Hematopoietic multipotent progenitor cell treated with erythropoietin and hydrocortisone succinate and interleukin-3 and kit ligand, for 6 days (in vitro differentiated cells): ENCODE measurements around the gene OPA3.

Source experiments
- DNase-seq: peaks from one replicate; pipeline ENCODE4 v3.0.0-alpha.2; 2015

OPA3 gene

GRCh38 chr19:45500918-45501729 lies 83.5 kb downstream of the OPA3 start:
- no peak for DNase-seq

GRCh38 chr19:45499196-45500180 lies 85.1 kb downstream of the OPA3 start:
- DNase-seq, result peak; percentile 77

DNA sequence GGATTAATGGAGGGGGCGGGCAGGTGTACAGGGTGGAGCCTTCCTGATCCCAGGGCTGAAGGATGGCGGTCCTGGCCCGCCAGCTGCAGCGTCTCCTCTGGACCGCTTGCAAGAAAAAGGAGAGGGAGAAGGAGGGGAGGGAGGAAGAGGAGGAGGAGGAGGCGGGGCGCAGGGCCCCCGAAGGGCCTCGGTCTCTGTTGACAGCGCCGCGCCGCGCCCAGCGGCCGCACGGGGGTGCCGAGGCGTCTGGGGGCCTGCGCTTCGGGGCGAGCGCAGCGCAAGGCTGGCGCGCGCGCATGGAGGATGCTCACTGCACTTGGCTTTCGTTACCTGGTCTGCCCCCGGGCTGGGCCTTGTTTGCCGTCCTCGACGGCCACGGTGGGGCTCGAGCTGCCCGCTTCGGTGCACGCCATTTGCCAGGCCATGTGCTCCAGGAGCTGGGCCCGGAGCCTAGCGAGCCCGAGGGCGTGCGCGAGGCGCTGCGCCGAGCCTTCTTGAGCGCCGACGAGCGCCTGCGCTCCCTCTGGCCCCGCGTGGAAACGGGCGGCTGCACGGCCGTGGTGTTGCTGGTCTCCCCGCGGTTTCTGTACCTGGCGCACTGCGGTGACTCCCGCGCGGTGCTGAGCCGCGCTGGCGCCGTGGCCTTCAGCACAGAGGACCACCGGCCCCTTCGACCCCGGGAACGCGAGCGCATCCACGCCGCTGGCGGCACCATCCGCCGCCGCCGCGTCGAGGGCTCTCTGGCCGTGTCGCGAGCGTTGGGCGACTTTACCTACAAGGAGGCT lies 86.0 kb downstream of the OPA3 start, which contains the start of gene PPM1N:
TSS of gene PPM1N (plus strand) at position 33 of the 785 bp plus-strand sequence. CDS start at position 63, 30 bp downstream.
- peak; percentile 80 for DNase-seq

GRCh38 chr19:45497791-45498190 lies 86.8 kb downstream of the OPA3 start:
- no peak for DNase-seq

GRCh38 chr19:45496349-45496953 lies 88.2 kb downstream of the OPA3 start:
- peak; percentile 52 for DNase-seq

DNA sequence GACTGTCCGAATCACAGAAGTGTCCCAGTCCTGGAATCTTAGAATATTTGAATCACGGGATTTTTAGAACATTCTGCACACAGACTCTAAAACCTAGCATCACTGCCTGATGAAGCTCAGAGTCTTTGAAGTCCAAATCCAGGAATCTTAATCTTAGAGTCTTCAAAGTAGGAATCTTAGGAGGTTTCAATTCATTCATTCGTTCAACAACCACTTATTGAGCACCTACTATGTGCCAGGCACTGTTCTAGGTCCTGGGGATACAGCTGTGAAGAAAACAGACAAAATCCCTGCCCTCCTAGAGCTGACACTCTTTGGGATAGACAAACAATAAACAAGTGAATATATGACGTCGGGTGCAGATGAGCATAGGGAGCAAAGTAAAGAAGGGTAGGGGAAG lies 89.4 kb downstream of the OPA3 start:
- no peak for DNase-seq

DNA sequence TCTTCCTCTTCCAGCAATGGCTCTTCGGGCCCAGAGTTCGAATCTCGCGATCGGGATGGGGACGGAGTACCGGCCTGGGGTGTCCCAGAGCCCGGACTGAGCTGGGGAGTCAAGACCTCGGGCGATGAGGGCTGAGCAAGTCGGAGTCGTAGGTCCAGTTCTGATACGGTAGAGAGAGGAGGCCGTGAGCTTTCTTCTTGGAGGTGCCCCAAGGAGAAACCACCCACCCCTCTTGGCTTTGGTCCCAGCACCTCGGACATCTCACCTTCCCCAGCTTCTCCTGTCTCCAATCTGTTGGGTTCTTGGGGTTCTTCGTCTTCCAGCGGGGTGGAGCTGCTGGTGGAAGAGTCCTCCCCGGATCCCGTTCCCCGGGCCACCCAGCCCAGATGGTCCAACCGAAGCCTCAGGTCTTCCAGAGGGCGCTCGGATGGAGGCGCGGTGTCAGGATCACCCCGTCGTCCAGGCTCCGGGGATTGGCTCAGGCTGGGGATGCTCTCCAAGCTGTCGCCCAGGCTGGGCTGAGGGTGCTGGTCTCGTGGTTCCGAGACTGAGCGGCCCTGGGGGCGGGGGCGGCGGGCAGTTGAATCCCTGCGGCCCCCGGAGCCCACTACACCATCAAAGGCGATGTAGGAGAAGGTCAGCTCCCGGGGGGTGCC lies 90.2 kb downstream of the OPA3 start:
- DNase-seq, result no peak

GRCh38 chr19:45492627-45493470 lies 91.8 kb downstream of the OPA3 start:
- peak; percentile 74 for DNase-seq

- no peak for DNase-seq
Observed at GRCh38 chr19:45492137-45492626, 92.4 kb downstream of the OPA3 start.

GRCh38 chr19:45489216-45489855 lies 95.3 kb downstream of the OPA3 start:
- DNase-seq, result no peak

DNA sequence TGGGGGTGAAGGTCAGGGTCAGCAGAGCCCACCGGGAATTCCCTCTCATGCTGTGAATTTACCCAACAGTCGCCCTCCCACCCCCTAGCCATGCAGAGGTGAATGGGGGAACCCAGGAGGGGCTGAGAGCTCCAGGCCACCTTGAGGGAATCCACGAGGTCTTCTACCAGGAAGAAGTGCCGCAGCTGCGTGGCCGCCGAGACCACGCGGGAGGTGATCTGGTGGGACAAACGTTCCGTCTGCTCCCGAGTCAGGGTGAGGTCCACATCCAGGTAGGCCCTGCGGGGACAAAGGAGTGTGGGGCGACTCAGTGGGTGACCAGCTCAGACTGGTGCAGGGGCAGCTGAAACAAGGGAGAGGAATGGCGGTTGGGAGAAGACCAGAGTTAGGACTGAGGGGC lies 95.9 kb downstream of the OPA3 start:
- DNase-seq, result no peak

GRCh38 chr19:45485305-45486077 lies 99.1 kb downstream of the OPA3 start:
- DNase-seq, result peak; percentile 98

DNA sequence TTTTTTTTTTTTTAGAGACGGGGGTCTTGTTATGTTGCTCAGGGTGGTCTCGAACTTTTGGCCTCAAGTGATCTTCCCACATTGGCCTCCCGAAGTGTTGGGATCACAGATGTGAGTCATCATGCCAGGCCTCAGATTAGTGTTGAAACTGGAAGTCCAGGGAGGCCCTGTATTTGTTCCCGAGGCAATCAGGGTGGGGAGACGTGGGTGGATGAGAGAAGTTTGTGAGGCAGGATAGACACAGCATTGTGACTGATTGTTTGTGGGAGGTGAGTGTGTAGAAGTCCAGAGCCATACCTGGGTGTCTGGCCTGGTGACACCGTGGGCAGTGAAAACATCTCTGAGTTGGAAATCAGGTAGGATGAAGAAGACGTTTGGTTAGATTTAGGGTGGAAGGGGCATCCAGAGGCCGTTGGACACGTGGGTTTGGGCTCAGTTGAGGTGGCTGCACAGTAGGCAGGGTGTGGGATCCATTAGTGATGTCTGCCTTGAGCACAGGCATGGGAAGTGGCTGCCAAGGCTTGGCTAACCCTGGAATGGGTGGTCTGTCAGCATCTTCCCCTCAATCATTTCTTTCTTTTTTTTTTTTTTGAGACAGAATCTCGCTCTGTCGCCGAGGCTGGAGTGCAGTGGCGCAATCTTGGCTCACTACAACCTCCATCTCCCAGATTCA lies 100.2 kb downstream of the OPA3 start:
- no peak for DNase-seq

GRCh38 chr19:45483033-45483432 lies 101.6 kb downstream of the OPA3 start:
- no peak for DNase-seq

GRCh38 chr19:45478454-45479238 lies 106.0 kb downstream of the OPA3 start:
- peak; percentile 96 for DNase-seq

GRCh38 chr19:45477713-45478453 lies 106.7 kb downstream of the OPA3 start:
- DNase-seq, result no peak
